OCI-LY1 (cell line): Measurements from ENCODE around the gene TBC1D16.

Experiments used
- H2AFZ ChIP-seq: fragments of 200-600 bp; sonication (generic), shearing (Covaris generic); 2 replicates; pipeline ENCODE4 v1.6.0; 2014; ENCODE audit warnings: antibody characterized with exemption, mild to moderate bottlenecking, low read length
- H3F3A ChIP-seq: fragments of 200-600 bp; sonication (generic), shearing (Covaris generic); 2 replicates; pipeline ENCODE4 v1.6.0; 2014; ENCODE audit warnings: mild to moderate bottlenecking, antibody characterized with exemption, low read length, moderate library complexity; ENCODE audit not compliant: insufficient read depth
- H3K27ac ChIP-seq: fragments of 200-600 bp; sonication (generic); 2 replicates; pipeline ENCODE4 v1.5.1; 2014; ENCODE audit warnings: low read length, mixed run types, mild to moderate bottlenecking, low read depth; ENCODE audit not compliant: poor library complexity, severe bottlenecking
- H3K27me3 ChIP-seq: fragments of 200-600 bp; sonication (generic); 2 replicates; pipeline ENCODE4 v1.6.0; 2014; ENCODE audit warnings: antibody characterized with exemption, mild to moderate bottlenecking, low read length, moderate library complexity; ENCODE audit not compliant: insufficient read depth
- H3K36me3 ChIP-seq: fragments of 200-600 bp; sonication (generic); 2 replicates; pipeline ENCODE4 v1.6.1; 2014; ENCODE audit warnings: mild to moderate bottlenecking, antibody characterized with exemption, low read length, moderate library complexity, mixed read lengths; ENCODE audit not compliant: insufficient read depth
- H3K4me1 ChIP-seq: fragments of 200-600 bp; sonication (generic); 2 replicates; pipeline ENCODE4 v1.5.1; 2014; ENCODE audit warnings: mild to moderate bottlenecking, low read length, moderate library complexity; ENCODE audit not compliant: insufficient read depth, severe bottlenecking
- H3K4me2 ChIP-seq: fragments of 200-600 bp; sonication (generic), shearing (Covaris generic); 2 replicates; pipeline ENCODE4 v1.6.1; 2014; ENCODE audit warnings: low read length
- H3K4me3 ChIP-seq: fragments of 200-600 bp; sonication (generic); 2 replicates; pipeline ENCODE4 v1.5.1; 2014; ENCODE audit warnings: low read length, low read depth, mild to moderate bottlenecking, mixed read lengths; ENCODE audit not compliant: poor library complexity, severe bottlenecking
- H3K79me2 ChIP-seq: fragments of 200-600 bp; shearing (Covaris generic); 2 replicates; pipeline ENCODE4 v1.6.1; 2016; ENCODE audit warnings: mixed run types, low read length, mixed read lengths; ENCODE audit not compliant: insufficient read depth
- H3K9ac ChIP-seq: fragments of 200-600 bp; sonication (generic), shearing (Covaris generic); 2 replicates; pipeline ENCODE4 v1.6.1; 2014; ENCODE audit warnings: mild to moderate bottlenecking, low read length, mixed read lengths
- H3K9me2 ChIP-seq: fragments of 200-600 bp; sonication (generic), shearing (Covaris generic); 2 replicates; pipeline ENCODE4 v1.6.1; 2014; ENCODE audit warnings: low read depth, mild to moderate bottlenecking, low read length, mixed read lengths
- H3K9me3 ChIP-seq: fragments of 200-600 bp; shearing (Covaris generic); 2 replicates; pipeline ENCODE4 v1.6.1; 2014; ENCODE audit warnings: low read length, mixed read lengths
- H4K20me1 ChIP-seq: fragments of 200-600 bp; sonication (generic), shearing (Covaris generic); 2 replicates; pipeline ENCODE4 v1.6.0; 2016; ENCODE audit warnings: mild to moderate bottlenecking, low read length; ENCODE audit not compliant: insufficient read depth
- EZH2 ChIP-seq: fragments of 200-600 bp; sonication (generic), shearing (Covaris generic); IDR thresholded peaks from 2 replicates; pipeline ENCODE4 v1.8.0; 2017; ENCODE audit warnings: borderline replicate concordance, mixed run types, mild to moderate bottlenecking, antibody characterized with exemption, low read length, moderate library complexity, mixed read lengths
- TF ChIP-seq, protein P1 (sequence below): fragments of 200-600 bp; sonication (generic), shearing (Covaris generic); IDR thresholded peaks from 2 replicates; pipeline ENCODE4 v1.5.1; 2017; ENCODE audit warnings: mild to moderate bottlenecking, antibody characterized with exemption, low read length, moderate library complexity, mixed read lengths

The TBC1D16 gene

DNA sequence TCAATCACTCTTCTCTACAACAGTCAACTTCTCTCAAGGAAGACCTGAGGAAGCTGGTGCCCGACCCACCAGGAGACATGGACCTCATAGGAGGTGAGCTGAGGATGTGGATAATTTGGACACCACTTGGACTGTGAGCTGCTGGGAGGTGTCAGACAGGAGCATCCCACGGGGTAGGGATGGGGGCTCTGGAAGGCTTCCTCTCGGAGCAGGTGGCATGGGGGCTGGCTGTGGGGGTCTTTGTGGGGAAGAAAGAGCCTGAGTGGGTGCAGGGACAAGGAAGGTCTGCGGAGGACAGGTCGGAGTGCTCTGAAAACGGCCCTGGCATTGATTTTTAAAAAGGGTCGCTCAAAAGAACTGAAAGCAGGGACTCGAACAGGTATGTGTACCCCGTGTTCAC, 64.0 kb downstream of the TBC1D16 start:
- no peaks in the 10 kb centered on the region for H3F3A ChIP-seq
- H3K79me2 ChIP-seq, result no peaks in the 10 kb centered on the region
- no peak overlapping the region for H3K9ac ChIP-seq
- no peaks in the 10 kb centered on the region for H4K20me1 ChIP-seq
- no peak overlapping the region for H2AFZ ChIP-seq
- H3K4me2 ChIP-seq, result no peak overlapping the region
- no peaks in the 10 kb centered on the region for H3K9me3 ChIP-seq
- no peaks in the 10 kb centered on the region for H3K9me2 ChIP-seq
- H3K36me3 ChIP-seq, result no peaks in the 10 kb centered on the region
- H3K27me3 ChIP-seq, result 0 out of 2 replicates have a peak, but pooled peaks cover 7% of the 10 kb centered on the region
- H3K4me3 ChIP-seq, result no peak overlapping the region
- TF ChIP-seq, protein P1, sequence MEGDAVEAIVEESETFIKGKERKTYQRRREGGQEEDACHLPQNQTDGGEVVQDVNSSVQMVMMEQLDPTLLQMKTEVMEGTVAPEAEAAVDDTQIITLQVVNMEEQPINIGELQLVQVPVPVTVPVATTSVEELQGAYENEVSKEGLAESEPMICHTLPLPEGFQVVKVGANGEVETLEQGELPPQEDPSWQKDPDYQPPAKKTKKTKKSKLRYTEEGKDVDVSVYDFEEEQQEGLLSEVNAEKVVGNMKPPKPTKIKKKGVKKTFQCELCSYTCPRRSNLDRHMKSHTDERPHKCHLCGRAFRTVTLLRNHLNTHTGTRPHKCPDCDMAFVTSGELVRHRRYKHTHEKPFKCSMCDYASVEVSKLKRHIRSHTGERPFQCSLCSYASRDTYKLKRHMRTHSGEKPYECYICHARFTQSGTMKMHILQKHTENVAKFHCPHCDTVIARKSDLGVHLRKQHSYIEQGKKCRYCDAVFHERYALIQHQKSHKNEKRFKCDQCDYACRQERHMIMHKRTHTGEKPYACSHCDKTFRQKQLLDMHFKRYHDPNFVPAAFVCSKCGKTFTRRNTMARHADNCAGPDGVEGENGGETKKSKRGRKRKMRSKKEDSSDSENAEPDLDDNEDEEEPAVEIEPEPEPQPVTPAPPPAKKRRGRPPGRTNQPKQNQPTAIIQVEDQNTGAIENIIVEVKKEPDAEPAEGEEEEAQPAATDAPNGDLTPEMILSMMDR, result no peak
- no peak for TF ChIP-seq EZH2
- no peaks in the 10 kb centered on the region for H3K4me1 ChIP-seq
- H3K27ac ChIP-seq, result no peak overlapping the region

DNA sequence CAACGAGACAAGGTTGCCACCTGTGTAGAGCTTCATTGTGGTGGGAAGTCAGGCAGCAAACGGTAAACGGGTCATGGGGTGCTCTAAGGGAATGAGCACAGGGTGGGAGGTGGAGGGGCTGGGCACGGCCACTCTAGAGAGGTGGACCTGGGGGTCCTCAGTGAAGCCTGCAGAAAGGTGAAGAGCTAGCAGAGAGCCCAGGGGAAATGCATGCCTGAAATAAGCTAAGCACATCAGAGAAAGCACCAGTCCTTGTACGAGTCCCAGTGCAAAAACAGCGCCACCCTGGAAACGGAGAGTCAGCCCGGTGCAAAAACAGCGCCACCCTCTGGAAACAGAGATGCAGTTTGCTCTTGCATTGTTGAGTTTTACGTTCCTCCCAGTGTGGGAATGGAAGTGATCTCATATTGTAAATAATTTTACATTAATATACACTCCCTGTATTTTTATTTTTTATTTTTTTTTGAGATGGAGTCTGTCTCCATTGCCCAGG, 65.0 kb downstream of the TBC1D16 start:
- Histone ChIP-seq H3K27me3 (0 out of 2 replicates have a peak, but pooled peaks cover 7% of the 10 kb centered on the region), H3K4me1 (no peaks in the 10 kb centered on the region), H4K20me1 (no peaks in the 10 kb centered on the region), H3K79me2 (no peaks in the 10 kb centered on the region), H3K9ac (no peak overlapping the region), H3K27ac (no peak overlapping the region), H3F3A (no peaks in the 10 kb centered on the region), H3K4me2 (no peak overlapping the region), H3K36me3 (no peaks in the 10 kb centered on the region), H3K4me3 (no peak overlapping the region), H3K9me3 (no peaks in the 10 kb centered on the region), H2AFZ (no peak overlapping the region), H3K9me2 (no peaks in the 10 kb centered on the region)
- TF ChIP-seq, protein P1, result peak; percentile 84
- no peak for TF ChIP-seq EZH2

DNA sequence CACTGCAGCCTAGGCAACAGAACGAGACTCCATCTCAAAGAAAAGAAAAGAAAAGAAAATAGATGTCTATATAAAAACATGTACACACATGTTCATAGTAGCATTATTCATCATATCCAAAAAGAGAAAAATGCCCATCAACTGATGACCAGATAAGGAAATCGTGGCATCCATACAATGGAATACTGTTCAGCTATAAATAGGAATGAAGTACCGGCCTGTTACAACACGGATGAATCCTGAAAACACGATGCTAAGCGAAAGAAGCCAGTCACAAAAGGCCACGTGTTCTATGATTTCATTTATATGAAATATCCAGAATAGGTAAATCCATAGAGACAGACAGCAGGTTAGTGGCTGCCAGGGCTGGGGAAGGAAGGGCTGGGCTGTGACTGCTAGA, 65.8 kb downstream of the TBC1D16 start:
- no peak overlapping the region for H2AFZ ChIP-seq
- H3K9ac ChIP-seq, result no peak overlapping the region
- no peaks in the 10 kb centered on the region for H3K4me1 ChIP-seq
- H3F3A ChIP-seq, result no peaks in the 10 kb centered on the region
- H3K27ac ChIP-seq, result no peak overlapping the region
- no peaks in the 10 kb centered on the region for H3K9me3 ChIP-seq
- no peaks in the 10 kb centered on the region for H3K36me3 ChIP-seq
- no peaks in the 10 kb centered on the region for H4K20me1 ChIP-seq
- no peaks in the 10 kb centered on the region for H3K9me2 ChIP-seq
- H3K27me3 ChIP-seq, result 0 out of 2 replicates have a peak, but pooled peaks cover 7% of the 10 kb centered on the region
- H3K4me2 ChIP-seq, result no peak overlapping the region
- TF ChIP-seq, protein P1, result no peak
- TF ChIP-seq EZH2, result no peak
- H3K79me2 ChIP-seq, result no peaks in the 10 kb centered on the region
- no peak overlapping the region for H3K4me3 ChIP-seq
